ENCODE measurements around the gene CALCR.

DNA sequence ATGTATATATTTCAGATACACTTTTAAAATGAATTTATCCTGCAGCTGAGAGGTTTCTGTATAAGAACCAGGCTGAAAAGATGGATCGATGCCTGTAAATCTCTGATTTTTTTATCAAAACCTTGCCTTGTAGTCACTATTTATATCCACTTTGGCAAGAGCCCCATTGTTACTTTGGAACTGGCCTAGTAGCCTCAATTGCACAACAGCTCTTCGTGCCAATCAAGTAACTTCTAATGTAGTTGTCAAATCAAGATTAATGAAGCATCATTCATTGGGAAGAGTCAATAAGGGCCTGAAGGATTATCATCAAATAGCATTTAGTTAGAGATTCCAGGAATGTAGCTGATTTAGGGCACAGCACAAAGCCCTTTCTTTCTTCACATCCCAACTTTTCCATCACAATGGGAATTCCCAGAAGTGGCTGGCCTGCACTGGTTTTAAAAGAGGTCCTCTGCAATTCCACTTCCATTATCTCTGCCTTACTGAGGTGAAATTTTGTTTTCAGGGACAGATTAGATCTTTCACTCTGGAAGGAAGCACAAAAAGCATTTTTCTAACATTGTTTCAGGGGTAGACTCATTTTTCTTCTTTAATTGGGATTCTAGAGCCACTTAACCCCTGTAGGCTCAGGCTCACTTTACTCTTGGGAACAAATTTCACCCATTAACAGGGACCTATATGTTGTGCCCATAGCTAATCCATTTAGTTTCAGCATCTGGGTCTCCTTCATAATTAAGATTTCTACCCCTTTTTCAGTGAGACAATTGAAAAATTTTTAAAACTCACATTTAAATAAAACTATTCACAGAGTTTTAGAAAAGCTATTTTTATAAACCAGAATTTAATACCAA lies 97.8 kb downstream of the CALCR start:
- TF ChIP-seq, protein P1, sequence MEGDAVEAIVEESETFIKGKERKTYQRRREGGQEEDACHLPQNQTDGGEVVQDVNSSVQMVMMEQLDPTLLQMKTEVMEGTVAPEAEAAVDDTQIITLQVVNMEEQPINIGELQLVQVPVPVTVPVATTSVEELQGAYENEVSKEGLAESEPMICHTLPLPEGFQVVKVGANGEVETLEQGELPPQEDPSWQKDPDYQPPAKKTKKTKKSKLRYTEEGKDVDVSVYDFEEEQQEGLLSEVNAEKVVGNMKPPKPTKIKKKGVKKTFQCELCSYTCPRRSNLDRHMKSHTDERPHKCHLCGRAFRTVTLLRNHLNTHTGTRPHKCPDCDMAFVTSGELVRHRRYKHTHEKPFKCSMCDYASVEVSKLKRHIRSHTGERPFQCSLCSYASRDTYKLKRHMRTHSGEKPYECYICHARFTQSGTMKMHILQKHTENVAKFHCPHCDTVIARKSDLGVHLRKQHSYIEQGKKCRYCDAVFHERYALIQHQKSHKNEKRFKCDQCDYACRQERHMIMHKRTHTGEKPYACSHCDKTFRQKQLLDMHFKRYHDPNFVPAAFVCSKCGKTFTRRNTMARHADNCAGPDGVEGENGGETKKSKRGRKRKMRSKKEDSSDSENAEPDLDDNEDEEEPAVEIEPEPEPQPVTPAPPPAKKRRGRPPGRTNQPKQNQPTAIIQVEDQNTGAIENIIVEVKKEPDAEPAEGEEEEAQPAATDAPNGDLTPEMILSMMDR (IDR thresholded peaks at IDR 0.05; ENCODE audit: insufficient read depth, low read length), result no peak
- TF ChIP-seq POLR2AphosphoS5 (IDR thresholded peaks at IDR 0.05; ENCODE audit: low read depth), result no peak

Measured in HL-60 (cell line).